HepG2 (cell line): ENCODE measurements around the gene EMID1. TPM values are rescaled to one million over a fixed set of nuclear protein-coding genes. Genes with fewer than 3 reads are reported as not detected.

Experiments used
- ATAC-seq: fragments of 200-7000 bp; cut with Tn5 transposase; 3 replicates; pipeline ENCODE4 v1.9.1; 2020; ENCODE audit warnings: mild to moderate bottlenecking, moderate library complexity
- BruUV-seq: library from RNA; stranded (reverse); fragments of 400-500 nt; replicated peaks from 2 replicates; lab custom pipeline; 2021; lab: Mats Ljungman, UMichigan
- CTCF ChIA-PET: fragments of 300-600 bp; formaldehyde crosslinking; extraction: SDS; loops from one replicate; lab custom pipeline; 2021; ENCODE audit warnings: low total read pairs, inconsistent platforms, low intra/inter-chr PET ratio; lab: Yijun Ruan, JAX
- POLR2A ChIA-PET: fragments of 350-600 bp; sonication (Branson Sonifier 250); formaldehyde crosslinking; loops from one replicate; lab custom pipeline; 2020; ENCODE audit warnings: antibody characterized with exemption, inconsistent platforms; lab: Yijun Ruan, JAX
- DNase-seq: peaks from one replicate; pipeline ENCODE4 v3.0.0-alpha.2; 2015; ENCODE audit warnings: low spot score
- FAIRE-seq: peaks from 3 replicates; lab custom pipeline; 2011; peaks lifted over from hg19 to GRCh38; lab: Jason Lieb, UNC
- H2AFZ ChIP-seq: one replicate; pipeline ENCODE4 v1.6.1; 2011; ENCODE audit warnings: low read length, inconsistent platforms
- H3K27ac ChIP-seq: fragments of 300-600 bp; 3 replicates; pipeline ENCODE4 v1.8.0; 2011; ENCODE audit warnings: mixed run types, mild to moderate bottlenecking, mixed read lengths, low read length, inconsistent platforms; ENCODE audit not compliant: insufficient read depth; ENCODE audit errors: extremely low read length
- H3K27me3 ChIP-seq, 2 experiments: fragments of 200-600 bp in 1 of 2; 2 replicates in 1 of 2; 3 replicates in 1 of 2; pipeline versions ENCODE4 v1.6.0 to v1.8.0; 2011; ENCODE audit warnings: low read length in 2 of 2, mild to moderate bottlenecking in 2 of 2, moderate library complexity in 2 of 2, inconsistent platforms in 1 of 2; ENCODE audit not compliant: insufficient read depth in 2 of 2, control insufficient read depth in 1 of 2
- H3K36me3 ChIP-seq, 2 experiments: fragments of 200-600 bp in 1 of 2; replicated peaks in 1 of 2; 2 replicates in 1 of 2; 3 replicates in 1 of 2; pipeline versions ENCODE4 v1.5.1 to v1.8.0; 2011; ENCODE audit warnings: low read length in 2 of 2, inconsistent platforms in 1 of 2; ENCODE audit not compliant: insufficient read depth in 2 of 2, control insufficient read depth in 1 of 2
- H3K4me1 ChIP-seq: 2 replicates; pipeline ENCODE4 v1.5.1; 2012; ENCODE audit warnings: low read length, inconsistent platforms; ENCODE audit not compliant: insufficient read depth
- H3K4me2 ChIP-seq: 2 replicates; pipeline ENCODE4 v1.6.0; 2011; ENCODE audit warnings: low read depth, low read length, inconsistent platforms
- H3K4me3 ChIP-seq, 3 experiments: fragments of 200-600 bp in 1 of 3; sonication (generic), shearing (Covaris generic) in 1 of 3; replicated peaks in 1 of 3; 2 replicates each; pipeline ENCODE4 v1.5.1; 2011 to 2016; ENCODE audit warnings: low read length in 3 of 3, inconsistent platforms in 2 of 3, low read depth in 2 of 3, mild to moderate bottlenecking in 2 of 3, control low read depth in 1 of 3, mixed read lengths in 1 of 3; ENCODE audit not compliant: insufficient read depth in 1 of 3
- H3K79me2 ChIP-seq: one replicate; pipeline ENCODE4 v1.6.1; 2011; ENCODE audit warnings: low read length, inconsistent platforms; ENCODE audit not compliant: insufficient read depth
- H3K9ac ChIP-seq: 2 replicates; pipeline ENCODE4 v1.6.0; 2011; ENCODE audit warnings: mild to moderate bottlenecking, low read depth, low read length, inconsistent platforms; ENCODE audit not compliant: insufficient read depth
- H3K9me3 ChIP-seq: 2 replicates; pipeline ENCODE4 v1.5.1; 2012; ENCODE audit warnings: mild to moderate bottlenecking, low read length
- H4K20me1 ChIP-seq: 2 replicates; pipeline ENCODE4 v1.6.0; 2011; ENCODE audit warnings: inconsistent platforms, mild to moderate bottlenecking, low read length, moderate library complexity; ENCODE audit not compliant: insufficient read depth
- ADNP ChIP-seq: sonication (generic); formaldehyde crosslinking; IDR thresholded peaks from 2 replicates; pipeline ENCODE4 v1.4.0; 2020; ENCODE audit warnings: missing genetic modification reagents
- AGO2 ChIP-seq: fragments of 200-400 bp; formaldehyde crosslinking; optimal IDR thresholded peaks from 2 replicates; pipeline ENCODE3; 2017; ENCODE audit warnings: mild to moderate bottlenecking, low read depth, low read length, moderate library complexity
- HHEX ChIP-seq: IDR thresholded peaks from 2 replicates; pipeline ENCODE4 v1.6.1; 2016; ENCODE audit warnings: control low read depth
- ISL2 ChIP-seq: sonication (generic); formaldehyde crosslinking; IDR thresholded peaks from 2 replicates; pipeline ENCODE4 v1.5.0; 2020; ENCODE audit warnings: missing genetic modification reagents
- JUNB ChIP-seq: sonication (generic); formaldehyde crosslinking; IDR thresholded peaks from 2 replicates; pipeline ENCODE4 v1.8.0; 2022; ENCODE audit warnings: missing genetic modification reagents, mild to moderate bottlenecking, borderline replicate concordance
- MATR3 ChIP-seq: sonication (generic); formaldehyde crosslinking; IDR thresholded peaks from 2 replicates; pipeline ENCODE4 v1.4.0; 2020; ENCODE audit warnings: missing genetic modification reagents
- MTA3 ChIP-seq: sonication (generic); formaldehyde crosslinking; IDR thresholded peaks from 2 replicates; pipeline ENCODE4 v1.4.0; 2020; ENCODE audit warnings: missing genetic modification reagents
- NFE2L1 ChIP-seq: sonication (generic); formaldehyde crosslinking; IDR thresholded peaks from 2 replicates; pipeline ENCODE4 v1.4.0; 2020; ENCODE audit warnings: missing genetic modification reagents, mild to moderate bottlenecking, borderline replicate concordance
- ZFAT ChIP-seq: sonication (generic); formaldehyde crosslinking; conservative IDR thresholded peaks from 2 replicates; pipeline ENCODE4 v1.8.1; 2023; ENCODE audit warnings: missing genetic modification reagents, inconsistent platforms
- ZNF547 ChIP-seq: sonication (generic); formaldehyde crosslinking; IDR thresholded peaks from 2 replicates; pipeline ENCODE4 v1.5.1; 2020; ENCODE audit warnings: mild to moderate bottlenecking, missing genetic modification reagents
- WGBS: methylation state at CpG from one replicate; pipeline ENCODE4 v1.1.6; 2017; ENCODE audit warnings: low lambda C conversion rate; 5-methylcytosine and 5-hydroxymethylcytosine counted together
- in situ Hi-C: cut with HindIII; loops from 2 replicates; pipeline ENCODE4 v1.10.0; 2017; ENCODE audit warnings: low pct_unique_long_range_greater_than_20kb; ENCODE audit not compliant: extremely low pct_ligation_motif_present
- intact Hi-C: fragments of 100-400 bp; cut with micrococcal nuclease; formaldehyde crosslinking; loops from one replicate; pipeline ENCODE4 v1.10.0; 2022; ENCODE audit not compliant: unreplicated experiment
- polyA plus RNA-seq, 8 experiments: library from polyadenylated mRNA; depleted of rRNA in 3 of 8; stranded (reverse) in 7 of 8; unstranded in 1 of 8; fragments of >200 nt; fragmentation: Illumina TruSeq in 4 of 8; extraction: Trizol in 4 of 8; gene quantifications; 2 replicates each; pipeline versions ENCODE4 v1.2.1 to v1.2.3, GENCODE V29; 2011 to 2016; ENCODE audit warnings: low read depth in 4 of 8, missing spikeins in 1 of 8, mixed read lengths in 1 of 8; ENCODE audit not compliant: insufficient read depth in 1 of 8
- total RNA-seq, 5 experiments: library from RNA; depleted of rRNA; stranded (reverse); fragments of >200 nt; fragmentation: Illumina TruSeq; extraction: Trizol; gene quantifications; 2 replicates each; pipeline ENCODE4 v1.2.3, GENCODE V29; 2016; ENCODE audit warnings: low read depth in 1 of 5
- TF ChIP-seq, protein P1 (sequence below): sonication (generic); formaldehyde crosslinking; IDR thresholded peaks from 2 replicates; pipeline ENCODE4 v1.4.0; 2020; ENCODE audit warnings: missing genetic modification reagents; ENCODE audit errors: not compliant biosample characterization
- TF ChIP-seq, protein P2 (sequence below): sonication (generic); formaldehyde crosslinking; IDR thresholded peaks from 2 replicates; pipeline ENCODE4 v1.8.1; 2023; ENCODE audit warnings: mild to moderate bottlenecking, missing genetic modification reagents

The EMID1 gene
- total and polyA plus RNA-seq, 2 of the 13 experiments (the other 11 are each of a cell fraction or from before 2014, with no cell fraction given) = 0.45 to 0.82 TPM

DNA sequence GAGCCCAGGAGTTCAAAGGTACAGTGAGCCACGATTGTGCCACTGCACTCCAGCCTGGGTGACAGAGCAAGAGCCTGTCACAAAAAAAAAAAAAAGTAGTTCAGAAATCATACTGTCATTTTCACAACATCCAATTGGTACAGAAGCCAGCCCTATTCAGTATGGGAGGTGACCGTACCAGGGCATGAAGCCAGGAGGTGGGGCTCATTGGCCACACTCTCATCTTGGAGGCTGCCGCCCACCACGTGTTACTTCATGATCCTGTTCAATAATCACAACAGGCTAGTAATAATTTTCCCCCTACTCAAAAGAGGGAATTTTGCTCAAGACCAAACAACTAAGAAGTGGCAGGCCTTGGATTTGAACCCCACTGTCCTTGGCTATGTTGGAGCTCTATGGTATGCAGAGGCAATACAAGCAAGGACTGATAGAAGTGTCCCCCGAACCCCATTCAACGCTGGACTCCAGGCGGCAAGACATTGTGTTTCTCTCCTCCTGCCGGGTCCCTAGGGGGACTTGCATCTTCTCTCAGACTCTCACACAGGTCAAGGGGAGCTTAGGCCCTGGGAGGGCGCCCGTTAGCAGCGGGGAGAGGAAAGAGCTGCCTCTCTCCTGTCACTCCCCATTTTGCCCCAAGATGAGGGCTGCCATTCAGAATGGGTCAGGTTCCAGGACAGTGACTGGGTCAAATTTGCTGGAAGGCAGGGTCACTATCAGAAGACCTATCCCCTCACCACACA is 40.2 kb upstream of the EMID1 start:
- no peak overlapping the region for H2AFZ ChIP-seq
- H3K4me1 ChIP-seq = no peaks in the 10 kb centered on the region
- intact Hi-C loops = no loop called here
- no peaks in the 10 kb centered on the region for H3K36me3 ChIP-seq
- H3K9me3 ChIP-seq = no peaks in the 10 kb centered on the region
- in situ Hi-C loops = no loop called here
- no peaks in the 10 kb centered on the region for H4K20me1 ChIP-seq
- no peak overlapping the region for H3K27ac ChIP-seq
- no peaks in the 10 kb centered on the region for H3K79me2 ChIP-seq
- DNase-seq (no peak), ATAC-seq (no peak), FAIRE-seq (no peak)
- 40% methylated on average over 8 of the region's 11 CpGs for WGBS
- TF ChIP-seq MTA3 (no peak), NFE2L1 (no peak), ZNF547 (CRISPR knock-in tag) (no peak), ZFAT (CRISPR knock-in tag) (no peak)
- no peak overlapping the region for H3K4me2 ChIP-seq
- BruUV-seq = no TSS peak
- peaks cover 1 to 14% of the 10 kb centered on the region in 2 experiments; a peak in 3 of 5 replicates for H3K27me3 ChIP-seq
- ChIA-PET POLR2A (no interaction called here), CTCF (no interaction called here)
- no peak overlapping the region for H3K9ac ChIP-seq
- no peak overlapping the region for H3K4me3 ChIP-seq

DNA sequence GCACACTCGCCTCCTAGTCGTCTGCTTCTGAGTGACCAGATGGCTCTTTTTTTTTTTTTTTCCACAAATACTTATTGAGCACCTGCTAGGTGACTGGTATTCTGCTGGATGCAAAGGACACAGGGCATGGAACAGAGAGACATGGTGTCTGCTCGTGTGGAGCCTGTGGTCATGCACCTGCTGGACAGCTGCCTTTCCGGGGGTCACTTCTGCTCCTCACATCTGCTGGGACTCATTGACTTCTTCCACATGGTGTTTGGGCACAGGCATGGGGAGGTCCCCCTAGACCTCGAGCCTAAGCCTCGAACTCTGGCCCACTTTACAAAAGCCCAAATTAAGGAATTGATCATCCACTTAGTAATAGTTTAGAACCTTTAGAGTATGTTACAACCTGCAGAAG is 39.5 kb upstream of the EMID1 start:
- TF ChIP-seq, protein P1, sequence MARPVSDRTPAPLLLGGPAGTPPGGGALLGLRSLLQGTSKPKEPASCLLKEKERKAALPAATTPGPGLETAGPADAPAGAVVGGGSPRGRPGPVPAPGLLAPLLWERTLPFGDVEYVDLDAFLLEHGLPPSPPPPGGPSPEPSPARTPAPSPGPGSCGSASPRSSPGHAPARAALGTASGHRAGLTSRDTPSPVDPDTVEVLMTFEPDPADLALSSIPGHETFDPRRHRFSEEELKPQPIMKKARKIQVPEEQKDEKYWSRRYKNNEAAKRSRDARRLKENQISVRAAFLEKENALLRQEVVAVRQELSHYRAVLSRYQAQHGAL (CRISPR knock-in tag) = no peak
- TF ChIP-seq AGO2 (no peak), JUNB (no peak), HHEX (no peak), ADNP (no peak), ISL2 (CRISPR knock-in tag) (no peak), MATR3 (CRISPR knock-in tag) (no peak)
- TF ChIP-seq, protein P2, sequence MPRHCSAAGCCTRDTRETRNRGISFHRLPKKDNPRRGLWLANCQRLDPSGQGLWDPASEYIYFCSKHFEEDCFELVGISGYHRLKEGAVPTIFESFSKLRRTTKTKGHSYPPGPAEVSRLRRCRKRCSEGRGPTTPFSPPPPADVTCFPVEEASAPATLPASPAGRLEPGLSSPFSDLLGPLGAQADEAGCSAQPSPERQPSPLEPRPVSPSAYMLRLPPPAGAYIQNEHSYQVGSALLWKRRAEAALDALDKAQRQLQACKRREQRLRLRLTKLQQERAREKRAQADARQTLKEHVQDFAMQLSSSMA (CRISPR knock-in tag) = no peak
- CTCF ChIA-PET = no interaction called here
- ATAC-seq (no peak; the same call in 2 of the 3 replicates), FAIRE-seq (no peak), DNase-seq (no peak)
- Histone ChIP-seq H3K79me2 (no peaks in the 10 kb centered on the region), H2AFZ (no peak overlapping the region), H3K4me1 (no peaks in the 10 kb centered on the region), H3K36me3 (no peaks in the 10 kb centered on the region), H3K4me3 (no peak overlapping the region), H3K9ac (no peak overlapping the region), H3K27me3 (peaks cover 1 to 18% of the 10 kb centered on the region in 2 experiments; a peak in 3 of 5 replicates), H3K27ac (no peak overlapping the region), H4K20me1 (no peaks in the 10 kb centered on the region), H3K4me2 (no peak overlapping the region), H3K9me3 (no peaks in the 10 kb centered on the region)
- 17% methylated on average over 6 of the region's 6 CpGs for WGBS
- no TSS peak for BruUV-seq
- in situ Hi-C loops = no loop called here
- POLR2A ChIA-PET = no interaction called here
- intact Hi-C loops = no loop called here
